ENCODE measurements around the gene RALGPS2. TPM values are rescaled to one million over a fixed set of nuclear protein-coding genes. Genes with fewer than 3 reads are reported as not detected.

The RALGPS2 gene
- total and polyA plus RNA-seq, 2 of the 13 experiments (the other 11 are each of a cell fraction or from before 2014, with no cell fraction given) = 15.6 to 36.0 TPM

- no TSS peak for BruUV-seq (replicated peaks)
- Histone ChIP-seq H3K9ac (ENCODE audit: insufficient read depth, low read depth, low read length) (no peak overlapping the region), H3K36me3 (replicated peaks in 1 of 2; ENCODE audit: control insufficient read depth in 1 of 2, insufficient read depth in 2 of 2, low read length in 2 of 2) (no peaks in the 10 kb centered on the region), H3K27me3 (ENCODE audit: control insufficient read depth in 1 of 2, insufficient read depth in 2 of 2, low read length in 2 of 2) (no peaks in the 10 kb centered on the region; a peak in 2 of 5 replicates), H2AFZ (ENCODE audit: low read length) (no peak overlapping the region), H3K27ac (ENCODE audit: extremely low read length, insufficient read depth, low read length) (no peak overlapping the region), H3K79me2 (ENCODE audit: insufficient read depth, low read length) (no peaks in the 10 kb centered on the region), H4K20me1 (ENCODE audit: insufficient read depth, low read length) (no peaks in the 10 kb centered on the region), H3K9me3 (ENCODE audit: low read length) (no peaks in the 10 kb centered on the region), H3K4me2 (ENCODE audit: low read depth, low read length) (no peak overlapping the region), H3K4me1 (ENCODE audit: insufficient read depth, low read length) (peaks cover 6% of the 10 kb centered on the region; the same call in 1 of the 2 replicates), H3K4me3 (replicated peaks in 1 of 3; ENCODE audit: insufficient read depth in 1 of 3, low read depth in 2 of 3, low read length in 3 of 3) (no peak overlapping the region)
- DNase-seq (ENCODE audit: low spot score) (no peak), ATAC-seq (no peak), FAIRE-seq (no peak)
- WGBS (ENCODE audit: low lambda C conversion rate) = 16% methylated on average over 2 of the region's 2 CpGs
- TF ChIP-seq POGZ (CRISPR knock-in tag; IDR thresholded peaks at IDR 0.05) (no peak), ZNF30 (CRISPR knock-in tag; IDR thresholded peaks at IDR 0.05) (no peak), ZNF576 (CRISPR knock-in tag; IDR thresholded peaks at IDR 0.05) (no peak), HNRNPK (IDR thresholded peaks at IDR 0.05; ENCODE audit: low read depth, low read length, poor library complexity, severe bottlenecking) (peak; percentile 30), BORCS8-MEF2B (CRISPR knock-in tag; IDR thresholded peaks at IDR 0.05) (no peak), GABPB1 (CRISPR knock-in tag; IDR thresholded peaks at IDR 0.05) (no peak), ZNF546 (CRISPR knock-in tag; conservative IDR thresholded peaks at IDR 0.05) (no peak)
- TF ChIP-seq, protein P1, sequence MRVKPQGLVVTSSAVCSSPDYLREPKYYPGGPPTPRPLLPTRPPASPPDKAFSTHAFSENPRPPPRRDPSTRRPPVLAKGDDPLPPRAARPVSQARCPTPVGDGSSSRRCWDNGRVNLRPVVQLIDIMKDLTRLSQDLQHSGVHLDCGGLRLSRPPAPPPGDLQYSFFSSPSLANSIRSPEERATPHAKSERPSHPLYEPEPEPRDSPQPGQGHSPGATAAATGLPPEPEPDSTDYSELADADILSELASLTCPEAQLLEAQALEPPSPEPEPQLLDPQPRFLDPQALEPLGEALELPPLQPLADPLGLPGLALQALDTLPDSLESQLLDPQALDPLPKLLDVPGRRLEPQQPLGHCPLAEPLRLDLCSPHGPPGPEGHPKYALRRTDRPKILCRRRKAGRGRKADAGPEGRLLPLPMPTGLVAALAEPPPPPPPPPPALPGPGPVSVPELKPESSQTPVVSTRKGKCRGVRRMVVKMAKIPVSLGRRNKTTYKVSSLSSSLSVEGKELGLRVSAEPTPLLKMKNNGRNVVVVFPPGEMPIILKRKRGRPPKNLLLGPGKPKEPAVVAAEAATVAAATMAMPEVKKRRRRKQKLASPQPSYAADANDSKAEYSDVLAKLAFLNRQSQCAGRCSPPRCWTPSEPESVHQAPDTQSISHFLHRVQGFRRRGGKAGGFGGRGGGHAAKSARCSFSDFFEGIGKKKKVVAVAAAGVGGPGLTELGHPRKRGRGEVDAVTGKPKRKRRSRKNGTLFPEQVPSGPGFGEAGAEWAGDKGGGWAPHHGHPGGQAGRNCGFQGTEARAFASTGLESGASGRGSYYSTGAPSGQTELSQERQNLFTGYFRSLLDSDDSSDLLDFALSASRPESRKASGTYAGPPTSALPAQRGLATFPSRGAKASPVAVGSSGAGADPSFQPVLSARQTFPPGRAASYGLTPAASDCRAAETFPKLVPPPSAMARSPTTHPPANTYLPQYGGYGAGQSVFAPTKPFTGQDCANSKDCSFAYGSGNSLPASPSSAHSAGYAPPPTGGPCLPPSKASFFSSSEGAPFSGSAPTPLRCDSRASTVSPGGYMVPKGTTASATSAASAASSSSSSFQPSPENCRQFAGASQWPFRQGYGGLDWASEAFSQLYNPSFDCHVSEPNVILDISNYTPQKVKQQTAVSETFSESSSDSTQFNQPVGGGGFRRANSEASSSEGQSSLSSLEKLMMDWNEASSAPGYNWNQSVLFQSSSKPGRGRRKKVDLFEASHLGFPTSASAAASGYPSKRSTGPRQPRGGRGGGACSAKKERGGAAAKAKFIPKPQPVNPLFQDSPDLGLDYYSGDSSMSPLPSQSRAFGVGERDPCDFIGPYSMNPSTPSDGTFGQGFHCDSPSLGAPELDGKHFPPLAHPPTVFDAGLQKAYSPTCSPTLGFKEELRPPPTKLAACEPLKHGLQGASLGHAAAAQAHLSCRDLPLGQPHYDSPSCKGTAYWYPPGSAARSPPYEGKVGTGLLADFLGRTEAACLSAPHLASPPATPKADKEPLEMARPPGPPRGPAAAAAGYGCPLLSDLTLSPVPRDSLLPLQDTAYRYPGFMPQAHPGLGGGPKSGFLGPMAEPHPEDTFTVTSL (CRISPR knock-in tag; IDR thresholded peaks at IDR 0.05; ENCODE audit: borderline replicate concordance) = no peak
- intact Hi-C loops (cut with micrococcal nuclease; ENCODE audit: unreplicated experiment) (no loop called here), in situ Hi-C loops (cut with HindIII; ENCODE audit: extremely low pct_ligation_motif_present, low pct_unique_long_range_greater_than_20kb) (no loop called here)
- ChIA-PET POLR2A (interaction anchor here (0.7 kb wide), 1 partner anchor 10 kb away, joined by 4 read pairs; no protein-coding TSS in a partner anchor), CTCF (ENCODE audit: low intra/inter-chr PET ratio, low total read pairs) (no interaction called here)
These were observed 11.8 kb upstream of the RALGPS2 start for GRCh38 chr1:178713259-178713658.

Measured in HepG2 (cell line).